Measurements from ENCODE around the gene COPG2.
A peak's percentile ranks its signal among the peaks of the same experiment; 100 is the strongest.
"Not testable (repeated sequence)": the region's sequence is repeated elsewhere in the genome, so short reads cannot be mapped to it uniquely, and the experiment has no call there.

Gene COPG2

DNA sequence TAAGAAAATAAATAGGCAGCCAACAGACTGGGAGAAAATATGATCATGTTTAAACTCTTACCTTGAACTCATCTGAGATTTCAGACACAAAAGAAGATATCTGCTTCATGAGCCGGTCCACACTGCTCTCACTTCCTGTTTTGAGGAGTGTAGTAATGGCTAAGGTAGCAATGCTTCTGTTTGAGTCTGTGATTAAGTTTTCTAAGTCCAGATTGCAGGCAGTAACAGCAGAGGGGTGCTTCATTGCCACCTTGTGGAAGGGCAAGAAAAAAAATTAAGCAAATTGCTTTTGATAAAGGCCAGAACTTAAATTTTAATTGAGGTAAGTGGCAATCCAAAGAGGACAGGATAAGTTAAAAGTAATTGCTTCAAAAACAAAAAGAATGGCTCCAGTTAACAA lies 107.6 kb downstream of the COPG2 start:
- peak; percentile 70 for DNase-seq (ENCODE audit: low spot score)

DNA sequence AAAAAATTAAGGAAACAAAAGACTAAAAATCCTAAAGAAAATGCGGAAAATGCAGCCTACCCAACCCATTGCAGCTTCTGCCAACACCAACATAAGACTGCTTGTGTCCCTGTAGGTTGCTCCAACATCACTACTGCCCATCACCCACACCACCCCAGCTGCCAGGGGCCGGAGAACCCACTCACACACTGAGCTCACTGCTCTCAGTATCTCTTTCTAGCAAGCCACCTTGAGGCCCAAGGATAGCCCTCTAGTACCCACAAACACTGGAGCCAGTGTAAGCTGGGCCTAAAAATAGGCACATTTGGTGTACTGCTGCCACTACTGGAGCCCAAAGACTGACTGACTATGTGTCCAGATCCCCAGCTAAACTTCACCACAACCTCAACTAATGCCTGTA lies 109.4 kb downstream of the COPG2 start:
- no peak for DNase-seq (ENCODE audit: low spot score)

DNA sequence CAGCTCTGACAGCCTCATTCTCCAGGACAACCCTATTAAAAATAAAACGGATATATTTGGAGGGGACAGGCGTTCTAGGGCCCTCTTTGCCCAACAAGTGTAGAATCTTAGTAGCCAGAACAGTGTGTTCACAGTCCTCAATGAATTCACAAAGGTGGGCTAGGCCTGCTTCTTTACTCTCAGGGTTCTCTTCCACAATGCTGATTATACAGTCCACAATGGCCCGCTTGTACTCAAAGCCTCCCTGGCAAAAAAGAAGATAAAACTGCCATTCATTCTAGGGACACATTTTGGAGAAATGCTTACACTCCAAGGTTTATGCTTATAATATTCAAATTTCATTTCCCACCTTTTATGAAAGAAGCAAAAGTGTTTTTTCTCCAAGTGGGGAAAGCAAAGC lies 114.1 kb downstream of the COPG2 start:
- no peak for DNase-seq (ENCODE audit: low spot score)

DNA sequence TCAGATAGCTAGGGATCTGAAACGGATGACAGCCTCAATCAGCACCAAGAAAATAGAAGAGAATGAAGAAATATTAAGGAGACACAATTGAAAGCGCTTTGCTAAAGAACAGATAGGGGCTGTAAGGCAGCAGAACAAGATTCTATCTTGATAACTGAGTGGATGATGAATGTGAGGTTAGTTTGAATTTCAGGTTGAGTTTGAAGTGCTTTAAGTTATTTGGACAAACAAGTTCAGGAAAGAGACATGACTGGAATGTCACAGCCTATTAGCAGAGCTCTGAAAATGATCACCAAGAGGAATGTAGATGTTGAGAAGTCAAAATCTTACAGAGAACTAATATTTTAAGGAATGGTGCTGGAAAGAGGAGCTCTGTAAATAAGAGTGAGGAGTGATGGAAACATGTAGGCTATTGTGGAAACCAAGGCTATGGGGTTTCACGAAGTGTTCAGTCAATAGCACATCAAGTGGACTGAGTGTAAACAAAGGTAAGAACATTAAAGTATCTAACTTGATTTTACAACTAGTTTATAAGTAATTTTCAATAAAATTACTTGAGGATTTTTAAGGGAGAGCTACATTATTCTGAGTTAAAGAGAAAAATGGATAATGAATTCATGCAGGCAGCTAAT lies 115.0 kb downstream of the COPG2 start:
- no peak for DNase-seq (ENCODE audit: low spot score)

DNA sequence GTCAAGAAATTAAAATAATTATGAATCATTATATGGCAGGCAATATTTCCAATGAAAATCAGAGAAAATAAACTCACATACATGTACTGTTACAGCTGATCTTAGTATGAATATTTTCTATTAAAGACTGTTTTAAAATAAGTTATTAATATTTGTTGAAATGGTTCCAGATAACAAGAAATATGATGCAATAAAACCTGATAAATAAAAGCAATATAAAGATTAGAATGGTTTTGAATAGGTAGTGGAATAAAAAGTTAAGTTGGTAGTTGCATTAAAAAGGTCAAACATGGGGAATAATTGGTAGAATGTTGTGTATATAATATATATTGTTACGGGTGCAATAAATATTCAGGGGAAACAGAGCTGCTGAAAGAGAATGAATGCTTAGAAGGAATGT lies 124.2 kb downstream of the COPG2 start:
- DNase-seq (ENCODE audit: low spot score) = no peak

DNA sequence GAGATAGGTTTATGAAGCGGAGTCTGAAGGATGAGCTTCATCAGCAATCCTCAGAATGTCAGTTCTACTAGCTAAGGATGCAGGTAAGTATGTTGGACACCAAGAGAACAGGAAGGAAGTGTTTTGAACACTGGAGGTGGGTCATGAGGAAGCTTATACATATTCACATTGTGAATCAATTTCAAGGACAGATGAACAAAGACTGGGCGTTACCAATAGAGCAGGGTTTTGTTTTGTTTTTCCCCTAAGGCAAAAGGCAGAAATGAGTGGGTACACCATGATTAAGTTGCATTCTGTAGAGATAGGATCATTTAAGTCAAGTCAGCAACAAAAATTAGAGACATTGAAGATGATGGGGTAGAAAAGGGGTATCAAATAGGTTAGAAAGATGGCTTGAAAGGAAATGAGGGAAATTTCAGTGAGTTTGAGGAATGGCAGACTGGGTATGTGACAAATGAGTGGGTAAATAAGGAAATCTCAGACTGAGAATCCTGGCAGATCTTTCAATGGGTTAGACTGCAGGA lies 125.0 kb downstream of the COPG2 start:
- DNase-seq (ENCODE audit: low spot score) = peak; percentile 4

DNA sequence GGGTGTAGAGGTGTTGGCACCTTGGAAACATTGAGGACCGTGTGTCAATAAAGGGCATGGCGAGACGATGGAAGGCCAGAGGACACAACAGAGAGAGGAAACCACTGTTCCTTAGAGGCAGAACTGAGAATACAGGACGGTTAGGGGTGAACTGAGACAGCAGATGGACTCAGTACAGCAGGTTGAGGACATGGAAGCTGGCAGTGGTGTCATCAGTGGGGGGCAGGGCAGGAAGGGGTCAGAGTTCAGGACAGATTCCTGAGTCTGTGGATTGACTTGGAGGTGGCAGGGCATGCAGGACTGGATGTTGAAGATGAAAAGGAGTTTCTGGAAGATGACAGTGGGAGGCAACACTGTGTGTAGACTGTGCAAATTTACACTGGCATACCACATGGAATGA lies 126.3 kb downstream of the COPG2 start:
- not testable (repeated sequence) for DNase-seq (ENCODE audit: low spot score)

DNA sequence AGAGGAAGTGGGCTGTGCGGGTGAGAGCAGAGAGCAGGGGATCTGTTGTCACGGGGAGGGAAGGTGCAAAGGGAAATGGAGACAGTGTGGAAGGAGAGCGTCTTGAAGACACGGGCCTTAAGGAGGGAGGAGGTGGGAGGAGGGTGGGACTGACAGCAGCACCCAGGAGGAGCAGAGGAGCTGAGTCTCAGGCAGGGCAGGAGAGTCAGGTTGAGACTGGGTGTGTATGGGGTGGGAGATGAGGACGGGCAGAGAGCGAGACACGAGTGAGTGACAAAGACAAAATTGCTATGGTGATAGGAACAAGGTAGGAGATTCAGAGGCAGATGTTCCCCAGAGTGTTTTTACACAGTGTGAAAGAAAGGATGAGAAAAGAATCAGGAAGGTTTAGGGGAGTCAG lies 127.3 kb downstream of the COPG2 start:
- DNase-seq (ENCODE audit: low spot score) = not testable (repeated sequence)

DNA sequence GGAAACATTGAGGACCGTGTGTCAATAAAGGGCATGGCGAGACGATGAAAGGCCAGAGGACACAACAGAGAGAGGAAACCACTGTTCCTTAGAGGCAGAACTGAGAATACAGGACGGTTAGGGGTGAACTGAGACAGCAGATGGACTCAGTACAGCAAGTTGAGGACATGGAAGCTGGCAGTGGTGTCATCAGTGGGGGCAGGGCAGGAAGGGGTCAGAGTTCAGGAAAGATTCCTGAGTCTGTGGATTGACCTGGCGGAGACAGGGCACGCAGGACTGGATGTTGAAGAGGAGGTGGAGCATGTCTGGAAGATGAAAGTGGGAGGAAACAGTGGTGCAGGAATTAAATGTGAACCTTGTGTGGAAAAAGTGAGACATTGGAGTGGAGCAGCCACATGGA lies 130.7 kb downstream of the COPG2 start:
- not testable (repeated sequence) for DNase-seq (ENCODE audit: low spot score)

DNA sequence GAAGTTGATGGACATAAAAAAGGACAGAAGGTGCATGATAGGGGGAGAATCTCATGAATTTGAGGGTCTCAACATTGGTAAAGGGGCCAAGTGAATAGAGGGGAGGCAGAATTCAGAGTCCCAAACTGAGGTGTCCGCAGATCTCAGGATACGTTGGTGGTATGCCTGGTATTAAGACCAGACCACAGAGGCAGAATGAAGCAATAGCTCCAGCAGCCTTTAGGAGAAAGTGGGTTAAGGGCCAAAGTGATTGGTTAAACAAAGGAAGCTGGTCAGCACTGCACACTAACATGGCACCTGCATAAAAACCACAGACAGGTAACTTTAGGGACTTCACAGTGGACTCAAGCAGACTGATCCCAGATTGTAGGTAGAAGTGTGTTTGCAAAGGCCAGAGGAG lies 139.1 kb downstream of the COPG2 start:
- no peak for DNase-seq (ENCODE audit: low spot score)

DNA sequence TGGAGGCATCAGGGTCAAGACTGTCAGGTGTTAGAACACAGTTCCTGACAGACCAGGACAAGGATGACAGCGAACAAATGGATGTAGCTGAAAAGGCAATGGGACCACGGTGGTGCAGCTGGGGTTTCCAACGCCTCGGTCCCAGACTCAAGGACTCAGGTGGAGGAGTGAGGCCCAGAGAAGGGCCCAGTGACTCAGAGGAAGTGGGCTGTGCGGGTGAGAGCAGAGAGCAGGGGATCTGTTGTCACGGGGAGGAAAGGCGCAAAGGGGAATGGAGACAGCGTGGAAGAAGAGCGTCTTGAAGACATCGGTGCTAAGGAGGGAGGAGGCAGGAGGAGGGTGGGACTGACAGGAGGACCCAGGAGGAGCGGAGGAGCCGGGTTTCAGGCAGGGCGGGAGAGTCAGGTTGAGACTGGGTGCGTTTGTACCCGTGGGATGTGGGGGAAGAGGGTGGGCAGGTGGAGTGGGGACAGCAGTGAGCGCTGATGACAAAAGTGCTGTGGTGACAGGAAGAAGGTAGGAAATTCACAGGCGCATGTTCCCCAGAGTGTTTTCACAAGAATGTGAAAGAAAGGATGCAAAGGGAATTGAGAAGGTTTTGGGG lies 140.7 kb downstream of the COPG2 start:
- not testable (repeated sequence) for DNase-seq (ENCODE audit: low spot score)

DNA sequence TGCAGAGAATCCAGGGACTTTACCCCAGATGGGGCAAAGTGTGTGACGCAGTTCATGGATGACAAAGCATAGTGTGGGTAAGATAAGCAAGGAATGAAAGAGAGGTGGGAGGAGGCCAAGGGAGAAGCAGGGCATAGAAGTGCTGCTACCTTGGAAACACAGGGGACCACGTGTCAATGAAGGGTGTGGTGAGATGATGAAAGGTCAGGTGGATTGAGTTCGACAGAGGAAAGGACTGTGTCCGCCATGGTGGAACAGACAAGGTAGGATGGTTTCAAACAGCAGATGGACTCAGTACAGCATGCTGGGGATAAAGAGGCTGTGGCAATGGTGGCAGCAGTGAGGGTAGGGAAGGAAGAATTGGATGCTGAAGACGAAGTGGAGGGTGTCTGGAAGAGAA lies 143.9 kb downstream of the COPG2 start:
- DNase-seq (ENCODE audit: low spot score) = no peak

DNA sequence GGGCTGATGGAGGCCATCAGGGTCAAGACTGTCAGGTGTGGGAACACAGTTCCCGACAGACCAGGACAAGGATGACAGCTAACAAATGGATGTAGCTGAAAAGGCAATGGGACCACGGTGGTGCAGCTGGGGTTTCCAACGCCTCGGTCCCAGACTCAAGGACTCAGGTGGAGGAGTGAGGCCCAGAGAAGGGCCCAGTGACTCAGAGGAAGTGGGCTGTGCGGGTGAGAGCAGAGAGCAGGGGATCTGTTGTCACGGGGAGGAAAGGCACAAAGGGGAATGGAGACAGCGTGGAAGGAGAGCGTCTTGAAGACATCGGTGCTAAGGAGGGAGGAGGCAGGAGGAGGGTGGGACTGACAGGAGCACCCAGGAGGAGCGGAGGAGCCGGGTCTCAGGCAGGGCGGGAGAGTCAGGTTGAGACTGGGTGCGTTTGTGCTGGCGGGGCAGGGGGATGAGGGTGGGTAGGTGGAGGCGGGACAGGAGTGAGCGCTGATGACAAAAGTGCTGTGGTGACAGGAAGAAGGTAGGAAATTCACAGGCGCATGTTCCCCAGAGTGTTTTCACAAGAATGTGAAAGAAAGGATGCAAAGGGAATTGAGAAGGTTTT lies 144.9 kb downstream of the COPG2 start:
- not testable (repeated sequence) for DNase-seq (ENCODE audit: low spot score)

DNA sequence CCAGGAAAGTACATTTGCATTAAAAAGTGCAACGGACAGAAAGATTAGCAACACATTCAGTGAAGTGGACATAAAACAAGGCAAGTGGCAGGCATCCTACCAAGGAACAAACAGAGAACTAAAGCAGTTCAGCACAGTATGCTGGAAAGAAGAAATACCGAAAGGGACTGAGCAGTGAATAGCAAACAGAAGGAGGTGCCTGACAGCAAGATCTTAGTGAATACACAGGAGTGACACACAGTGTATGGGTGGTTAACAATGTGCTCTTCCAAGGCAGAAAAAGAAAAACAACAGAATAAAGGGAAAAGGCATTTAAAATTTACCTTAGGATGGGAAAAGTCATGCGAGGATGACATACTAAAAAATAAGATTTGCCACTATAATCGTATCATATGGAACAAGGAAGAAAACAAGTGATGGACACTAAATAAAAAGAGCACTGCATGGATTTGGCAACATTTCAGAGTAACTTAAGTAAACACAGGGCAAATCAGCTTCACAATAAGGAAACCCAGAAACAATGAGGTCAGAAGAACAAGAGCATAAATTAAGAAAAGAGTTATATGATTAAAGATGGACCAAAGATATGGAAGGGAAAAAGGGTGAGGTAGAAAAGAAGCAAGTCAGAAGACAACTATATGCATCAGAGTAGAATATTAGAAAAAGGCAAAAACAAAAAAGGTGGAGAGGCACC lies 147.1 kb downstream of the COPG2 start:
- no peak for DNase-seq (ENCODE audit: low spot score)

DNA sequence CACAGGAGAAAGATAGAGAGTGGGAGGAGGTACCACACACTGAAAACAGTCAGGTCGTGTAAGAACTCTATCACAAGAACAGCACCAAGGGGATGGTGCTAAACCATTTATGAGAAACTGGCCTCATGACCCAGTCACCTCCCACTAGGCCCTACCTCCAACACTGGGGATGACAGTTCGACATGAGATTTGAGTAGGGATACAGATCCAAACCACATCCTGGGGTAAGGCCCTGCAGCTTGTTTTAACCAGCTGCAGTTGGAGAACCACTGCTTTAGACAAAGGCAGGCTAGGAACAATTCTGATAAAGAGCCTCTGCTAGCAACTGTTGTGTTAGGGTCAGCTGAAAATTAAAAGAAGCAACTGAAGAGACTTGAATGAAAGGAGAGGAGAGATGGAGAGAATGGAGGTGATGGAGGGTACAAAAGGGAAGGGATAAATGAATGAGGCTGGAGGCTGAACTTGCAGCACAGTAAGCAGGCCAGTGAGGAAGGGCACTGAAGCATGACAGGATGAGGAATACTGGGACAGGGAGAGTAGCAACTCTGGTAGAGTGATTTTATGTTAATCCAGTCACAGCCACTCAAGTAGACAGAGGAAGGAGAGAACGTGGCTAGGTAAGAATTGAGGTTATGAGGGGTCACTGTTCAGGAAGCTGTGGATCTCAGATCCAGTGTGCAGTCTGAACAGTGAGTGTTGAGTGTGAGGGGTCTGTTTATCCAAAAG lies 153.1 kb downstream of the COPG2 start:
- peak; percentile 79 for DNase-seq (ENCODE audit: low spot score)

DNA sequence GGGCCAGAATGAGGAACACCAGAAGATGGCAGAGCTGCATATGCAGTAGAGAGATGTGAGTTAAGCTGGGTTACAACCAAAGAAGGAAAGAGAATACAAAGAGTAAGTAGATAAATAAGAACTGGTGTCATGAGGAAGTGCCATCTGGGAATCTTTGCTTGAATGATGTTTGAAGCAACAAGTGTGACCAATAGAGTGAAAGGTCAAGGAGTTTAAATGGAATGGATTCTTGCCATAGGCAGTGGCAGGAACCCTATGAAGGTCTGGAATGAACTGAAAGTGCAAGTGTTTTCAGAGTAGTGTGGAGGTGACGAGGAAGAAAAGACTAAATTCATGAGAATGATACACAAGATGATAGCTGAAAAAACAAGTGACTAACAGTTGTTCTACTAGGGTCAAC lies 155.1 kb downstream of the COPG2 start:
- DNase-seq (ENCODE audit: low spot score) = peak; percentile 60

DNA sequence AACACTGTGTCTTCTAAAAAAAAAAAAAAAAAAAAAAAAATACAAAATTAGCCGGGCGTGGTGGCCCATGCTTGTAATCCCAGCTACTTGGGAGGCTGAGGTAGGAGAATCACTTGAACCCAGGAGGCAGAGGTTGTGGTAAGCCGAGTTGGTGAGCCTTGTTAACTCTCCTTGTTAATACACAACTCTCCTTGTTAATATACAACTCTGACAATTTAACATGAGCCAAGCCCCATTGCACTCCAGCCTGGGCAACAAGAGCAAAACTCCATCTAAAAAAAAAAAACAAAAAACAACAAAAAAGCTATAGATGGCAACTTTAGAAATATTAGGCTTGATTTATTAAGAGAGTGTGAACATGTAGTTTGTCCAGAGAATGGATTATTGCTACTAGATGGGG lies 156.5 kb downstream of the COPG2 start:
- peak; percentile 76 for DNase-seq (ENCODE audit: low spot score)

DNA sequence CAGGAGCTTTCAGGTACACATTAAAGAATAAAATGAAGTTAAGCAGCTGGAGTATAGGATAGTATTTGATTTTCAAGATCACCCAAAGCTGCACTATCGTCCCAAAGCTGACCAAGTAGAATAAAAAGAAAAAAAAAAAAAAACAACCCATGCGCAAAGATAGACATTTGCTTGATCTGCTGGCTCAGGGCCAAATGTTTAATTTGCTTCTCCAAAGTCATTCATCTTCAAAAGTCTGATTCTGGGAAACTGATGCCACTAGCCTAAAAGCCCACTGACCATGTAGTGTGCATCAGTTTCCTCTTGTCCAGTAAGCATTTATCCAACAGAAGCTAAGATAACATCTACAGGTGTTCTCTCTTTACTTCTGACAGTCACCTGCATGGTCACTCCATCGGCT lies 162.2 kb downstream of the COPG2 start:
- DNase-seq (ENCODE audit: low spot score) = no peak

DNA sequence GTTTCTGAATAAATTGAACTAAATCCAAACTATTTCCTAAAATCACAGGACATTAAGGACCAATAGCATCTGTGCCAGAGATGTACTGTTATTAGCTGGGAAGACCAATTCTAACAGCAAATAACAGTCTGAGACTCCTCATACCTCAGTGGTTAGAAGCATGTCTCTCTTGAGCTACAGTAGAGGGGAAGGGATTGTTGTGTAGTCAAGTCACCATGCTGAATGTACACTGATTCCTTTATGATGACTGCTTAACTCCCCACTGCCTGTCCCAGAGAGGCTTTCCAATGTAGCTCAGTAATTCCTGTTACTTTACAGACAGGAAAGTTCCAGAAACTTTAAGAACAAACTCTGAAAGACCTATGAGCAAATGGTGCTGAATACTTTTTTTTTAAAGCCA lies 162.8 kb downstream of the COPG2 start:
- no peak for DNase-seq (ENCODE audit: low spot score)

DNA sequence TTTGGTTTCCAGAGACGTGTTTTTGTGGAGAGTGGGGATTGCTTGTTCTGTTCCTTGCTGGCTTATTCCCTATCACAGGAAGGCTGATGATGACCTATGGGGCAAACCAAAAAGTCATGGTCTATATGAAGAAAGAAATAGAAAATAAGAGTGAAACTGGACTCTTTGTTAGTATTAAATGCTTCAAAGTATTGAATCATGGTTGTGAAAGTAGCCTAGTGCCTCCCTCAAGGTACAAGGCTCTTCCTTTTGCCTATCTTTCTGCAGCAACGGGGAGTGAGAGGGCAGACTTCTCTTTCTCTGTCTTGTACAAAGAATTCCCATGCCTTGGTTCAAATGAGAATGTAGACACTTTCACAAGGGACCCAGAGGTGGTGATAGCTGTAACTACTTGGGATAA lies 167.6 kb downstream of the COPG2 start:
- DNase-seq (ENCODE audit: low spot score) = no peak

DNA sequence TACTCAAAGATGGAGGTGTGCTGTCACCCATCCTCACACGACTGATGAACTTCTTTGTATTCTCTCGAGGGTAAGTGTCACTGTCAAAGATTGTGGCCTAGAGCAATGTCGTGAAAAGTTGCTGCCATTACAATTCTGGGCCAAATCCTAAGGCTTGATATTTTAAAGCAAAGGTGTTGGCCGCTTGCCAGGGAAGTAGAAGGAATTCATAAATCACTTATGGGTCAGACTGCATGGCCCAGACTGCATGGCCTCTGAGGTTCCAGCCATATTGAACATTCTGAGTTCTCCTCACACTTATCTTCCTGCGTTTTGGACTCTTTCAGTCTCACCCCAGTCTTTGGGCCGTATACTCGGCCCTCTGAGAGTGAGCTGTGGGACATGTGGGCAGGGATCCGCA lies 168.1 kb downstream of the COPG2 start:
- no peak for DNase-seq (ENCODE audit: low spot score)

DNA sequence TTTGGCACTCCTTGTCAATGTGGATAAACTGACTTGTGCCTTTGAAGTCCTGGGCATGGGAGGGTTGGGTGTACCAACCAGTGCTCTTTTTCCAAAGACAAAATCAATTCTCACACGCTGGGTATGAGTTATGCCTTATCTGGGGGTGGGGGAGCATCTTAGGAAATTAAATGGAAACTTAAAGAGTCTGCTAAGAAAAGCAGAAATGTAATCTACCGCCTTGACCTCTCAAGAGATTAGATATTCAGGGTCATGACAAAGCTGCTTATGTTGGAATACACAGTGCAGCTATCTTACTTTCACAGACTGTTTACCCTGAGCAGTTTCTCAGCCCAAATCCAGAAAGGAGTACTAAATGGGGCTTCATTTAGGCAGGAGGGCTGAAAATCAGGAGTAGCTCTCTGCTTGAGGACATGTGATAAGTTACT lies 174.1 kb downstream of the COPG2 start:
- DNase-seq (ENCODE audit: low spot score) = no peak

Data from kidney tubule cell (primary cell).